Omental fat pad (tissue), 4 donors: Measurements from ENCODE around the gene CBR4. TPM values are rescaled to one million over a fixed set of nuclear protein-coding genes. Genes with fewer than 3 reads are reported as not detected.
"Not testable (repeated sequence)": the region's sequence is repeated elsewhere in the genome, so short reads cannot be mapped to it uniquely, and the experiment has no call there.

Experiments used
- ATAC-seq: fragments of 150-250 bp; one replicate; pipeline ENCODE4 v1.9.1; 2016; ENCODE audit warnings: mild to moderate bottlenecking, moderate library complexity; ENCODE audit not compliant: low FRiP score
- DNase-seq: peaks from one replicate; pipeline ENCODE4 v3.0.0-alpha.2; 2019; ENCODE audit warnings: low spot score
- small RNA-seq: library from RNA; depleted of rRNA; stranded (forward); fragments of <200 nt; gene quantifications from one replicate; pipeline ENCODE3, GENCODE V24; 2016
- total RNA-seq, 4 donors: library from RNA; depleted of rRNA; stranded (reverse); fragments of >200 nt; gene quantifications; one replicate each; pipeline ENCODE4 v1.1.0, GENCODE V29; 2016
- TF ChIP-seq, protein P1 (sequence below), 3 donors: fragments of 450-650 bp; IDR thresholded peaks; one replicate each; pipeline ENCODE4 v1.5.1; 2016 to 2017; ENCODE audit warnings: antibody characterized with exemption in 3 of 3, mild to moderate bottlenecking in 3 of 3, moderate library complexity in 2 of 3

CBR4 gene
- total RNA-seq, 4 donors from 2014 or later, result 8.5 to 21.9 (median 10.7) TPM

- no peak for DNase-seq
- TF ChIP-seq, protein P1, sequence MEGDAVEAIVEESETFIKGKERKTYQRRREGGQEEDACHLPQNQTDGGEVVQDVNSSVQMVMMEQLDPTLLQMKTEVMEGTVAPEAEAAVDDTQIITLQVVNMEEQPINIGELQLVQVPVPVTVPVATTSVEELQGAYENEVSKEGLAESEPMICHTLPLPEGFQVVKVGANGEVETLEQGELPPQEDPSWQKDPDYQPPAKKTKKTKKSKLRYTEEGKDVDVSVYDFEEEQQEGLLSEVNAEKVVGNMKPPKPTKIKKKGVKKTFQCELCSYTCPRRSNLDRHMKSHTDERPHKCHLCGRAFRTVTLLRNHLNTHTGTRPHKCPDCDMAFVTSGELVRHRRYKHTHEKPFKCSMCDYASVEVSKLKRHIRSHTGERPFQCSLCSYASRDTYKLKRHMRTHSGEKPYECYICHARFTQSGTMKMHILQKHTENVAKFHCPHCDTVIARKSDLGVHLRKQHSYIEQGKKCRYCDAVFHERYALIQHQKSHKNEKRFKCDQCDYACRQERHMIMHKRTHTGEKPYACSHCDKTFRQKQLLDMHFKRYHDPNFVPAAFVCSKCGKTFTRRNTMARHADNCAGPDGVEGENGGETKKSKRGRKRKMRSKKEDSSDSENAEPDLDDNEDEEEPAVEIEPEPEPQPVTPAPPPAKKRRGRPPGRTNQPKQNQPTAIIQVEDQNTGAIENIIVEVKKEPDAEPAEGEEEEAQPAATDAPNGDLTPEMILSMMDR (IDR thresholded peaks at IDR 0.05), result no peak
- no peak for ATAC-seq
Measured at GRCh38 chr4:168960716-168961115, 49.3 kb downstream of the CBR4 start.

- TF ChIP-seq, protein P1 (IDR thresholded peaks at IDR 0.05), result no peak
- DNase-seq (no peak), ATAC-seq (no peak)
Measured at GRCh38 chr4:168955674-168956073, 54.4 kb downstream of the CBR4 start.

DNA sequence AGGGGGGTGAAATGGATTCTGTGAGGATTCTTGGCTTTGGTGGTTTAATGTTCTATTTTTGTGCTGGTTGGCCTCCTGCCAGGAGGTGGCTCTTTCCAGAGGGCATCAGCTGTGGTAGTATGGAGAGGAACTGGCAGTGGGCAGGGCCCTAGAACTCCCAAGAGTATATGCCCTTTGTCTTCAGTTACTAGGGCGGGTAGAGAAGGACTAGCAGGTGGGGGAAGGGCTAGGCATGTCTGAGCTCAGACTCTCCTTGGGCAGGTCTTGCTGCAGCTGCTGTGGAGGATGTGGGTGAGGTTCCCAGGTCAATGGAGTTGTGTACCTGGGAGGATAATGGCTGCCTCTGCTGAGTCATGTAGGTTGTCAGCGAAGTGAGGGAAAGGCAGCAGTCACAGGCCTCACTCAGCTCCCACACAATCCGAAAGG, 57.2 kb downstream of the CBR4 start:
- not testable (repeated sequence) for DNase-seq, ATAC-seq

- ATAC-seq, result no peak
- DNase-seq, result no peak
- TF ChIP-seq, protein P1 (IDR thresholded peaks at IDR 0.05), result no peak
Measured at GRCh38 chr4:168945291-168945690, 64.8 kb downstream of the CBR4 start.

DNA sequence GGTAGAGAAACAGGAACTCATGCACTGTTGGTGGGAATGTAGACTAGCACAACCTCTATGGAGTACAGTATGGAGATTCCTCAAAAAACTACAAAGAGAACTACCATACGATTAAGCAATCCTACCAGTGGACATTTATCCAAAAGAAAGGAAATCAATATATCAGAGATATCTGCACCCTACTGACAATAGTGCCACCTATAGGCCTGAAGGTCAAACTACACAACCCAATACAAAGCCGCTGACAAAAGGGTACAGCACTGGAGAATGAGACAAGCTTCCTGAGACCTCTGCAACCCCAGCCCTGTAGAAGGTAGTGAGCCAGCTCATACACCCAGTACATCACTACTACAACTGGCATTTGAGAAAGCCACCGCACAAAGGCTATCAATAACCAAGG, 67.1 kb downstream of the CBR4 start:
- TF ChIP-seq, protein P1 (IDR thresholded peaks at IDR 0.05), result no peak
- ATAC-seq, result no peak
- DNase-seq, result no peak

Small RNA genes within 50 kb of the gene (small RNA-seq; reads per million reads assigned to genes)
- 0.64 reads per million for gene RNY4P17
